ENCODE results near the gene MAP3K5. TPM values are rescaled to one million over a fixed set of nuclear protein-coding genes. Genes with fewer than 3 reads are reported as not detected.

Gene MAP3K5
- total and polyA plus RNA-seq, 4 experiments from 2014 or later: 7.3 to 31.7 (median 28.8) TPM

DNA sequence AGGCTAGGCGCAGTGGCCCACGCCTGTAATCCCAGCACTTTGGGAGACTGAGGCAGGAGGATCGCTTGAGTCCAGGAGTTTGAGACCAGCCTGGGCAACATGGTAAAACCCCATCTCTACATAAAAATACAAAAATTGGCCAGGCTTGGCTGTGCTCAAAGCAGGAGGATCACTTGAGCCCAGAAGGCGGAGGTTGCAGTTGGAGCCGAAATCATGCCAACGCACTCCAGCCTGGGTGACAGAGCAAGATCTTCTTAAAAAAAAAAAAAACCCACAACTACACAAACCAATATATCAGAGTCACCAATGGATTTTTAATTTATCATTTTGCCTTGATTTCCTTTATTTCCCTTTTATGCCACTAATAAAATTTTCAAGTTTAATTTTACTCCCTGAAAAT, 9.3 kb downstream of the MAP3K5 start:
- Histone ChIP-seq H3K27ac (ENCODE audit: low read depth, low read length) (no peak overlapping the region), H3K9me3 (ENCODE audit: control insufficient read depth in 1 of 2, low read length in 2 of 2) (no peaks in the 10 kb centered on the region), H3K36me3 (ENCODE audit: insufficient read depth, low read length) (peaks cover 4% of the 10 kb centered on the region), H3K4me3 (ENCODE audit: low read length in 2 of 2) (no peak overlapping the region), H3K27me3 (ENCODE audit: insufficient read depth, low read length) (no peaks in the 10 kb centered on the region), H3K4me1 (ENCODE audit: insufficient read depth, low read length) (peaks cover 84% of the 10 kb centered on the region)
- CTCF ChIA-PET (ENCODE audit: partially characterized antibody): interaction anchor here (1.5 to 16.4 kb wide), 6 partner anchors 8 to 136 kb away, joined by 3 to 747 read pairs (median 12); partner anchors contain the start of gene MAP3K5
- peaks cover 16 to 25% of the 10 kb centered on the region in 2 donors for H3K36me3 Mint-ChIP-seq
- H3K4me3 Mint-ChIP-seq: peak overlapping the region in 6 of 8 donors; percentile 34 to 93 (median 80)
- DNase-seq: no peak
- peak overlapping the region in 4 of 7 donors; percentile 28 to 92 (median 64) for H3K27ac Mint-ChIP-seq
- POLR2A ChIA-PET (ENCODE audit: partially characterized antibody): interaction anchor here (1.8 to 4.6 kb wide), 2 partner anchors 9 to 18 kb away, joined by 7 to 30 read pairs; partner anchors contain the start of gene MAP3K5
- intact Hi-C loops (cut with micrococcal nuclease): no loop called here
- H3K27me3 Mint-ChIP-seq: no peaks in the 10 kb centered on the region
- no peaks in the 10 kb centered on the region for H3K9me3 Mint-ChIP-seq
- H3K4me1 Mint-ChIP-seq: peaks cover 56 to 80% (median 68%) of the 10 kb centered on the region in 4 donors

DNA sequence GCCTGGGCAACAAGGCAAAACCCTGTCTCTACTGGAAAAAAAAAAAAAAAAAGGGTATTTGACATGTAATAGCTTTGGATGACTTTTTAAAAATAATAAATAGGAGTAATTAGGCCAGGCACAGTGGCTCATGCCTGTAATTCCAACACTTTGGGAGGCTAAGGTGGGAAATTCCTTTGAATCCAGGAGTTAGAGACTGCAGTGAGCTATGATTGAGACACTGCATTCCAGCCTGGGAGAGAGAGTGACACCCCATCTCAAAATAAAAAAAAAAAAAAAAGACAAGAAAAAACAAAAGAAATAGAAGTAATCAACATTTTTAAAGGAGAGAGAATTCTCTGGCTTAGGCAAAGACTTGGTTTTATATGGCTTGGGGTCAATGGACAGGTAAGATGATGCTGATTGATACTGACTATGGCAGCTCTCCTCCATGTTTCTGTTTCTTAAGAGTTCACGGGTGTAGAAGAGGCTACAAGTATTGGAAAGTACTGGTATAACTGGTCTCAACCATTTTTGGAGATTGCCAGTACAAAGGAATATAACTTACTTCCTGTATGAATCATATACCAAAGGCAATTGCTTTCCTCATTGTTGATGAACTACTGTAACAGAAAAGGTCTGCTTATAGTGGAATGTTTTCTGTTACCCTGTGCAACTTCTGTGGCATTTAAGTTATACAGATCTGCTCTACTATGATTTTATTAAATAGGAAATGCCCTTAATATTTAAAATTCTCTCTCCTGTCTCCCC, 10.1 kb downstream of the MAP3K5 start:
- POLR2A ChIA-PET (ENCODE audit: partially characterized antibody): interaction anchor here (1.2 to 4.6 kb wide), 3 partner anchors 10 to 17 kb away, joined by 5 to 30 read pairs (median 7); partner anchors contain the start of gene MAP3K5
- DNase-seq: no peak
- intact Hi-C loops (cut with micrococcal nuclease): loop anchor here (1.0 kb wide), 1 partner anchor 9 kb away; no protein-coding TSS in a partner anchor

DNA sequence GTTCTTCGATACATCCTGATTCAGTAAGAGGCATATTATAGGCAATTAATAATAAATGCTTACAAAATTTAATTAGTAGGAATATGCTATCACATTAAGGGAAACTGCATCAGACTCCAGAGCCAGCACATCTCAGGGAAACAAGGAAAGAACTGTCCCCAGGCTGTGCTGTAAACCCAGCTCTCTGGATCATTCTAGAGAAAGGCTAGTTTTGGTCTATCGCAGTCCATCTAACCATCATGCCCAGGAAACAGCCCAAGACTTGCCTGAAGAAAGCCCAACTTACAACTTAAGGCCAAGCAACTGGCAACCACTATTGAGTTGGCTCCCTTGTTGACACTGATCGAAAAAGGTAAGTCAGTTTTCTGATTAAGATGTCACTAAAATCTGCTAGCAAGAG, 11.3 kb downstream of the MAP3K5 start:
- no peak for DNase-seq
- Histone ChIP-seq H3K4me1 (ENCODE audit: insufficient read depth, low read length) (peaks cover 71% of the 10 kb centered on the region), H3K36me3 (ENCODE audit: insufficient read depth, low read length) (peaks cover 4% of the 10 kb centered on the region), H3K9me3 (ENCODE audit: control insufficient read depth in 1 of 2, low read length in 2 of 2) (no peaks in the 10 kb centered on the region), H3K27ac (ENCODE audit: low read depth, low read length) (no peak overlapping the region), H3K4me3 (ENCODE audit: low read length in 2 of 2) (no peak overlapping the region), H3K27me3 (ENCODE audit: insufficient read depth, low read length) (no peaks in the 10 kb centered on the region)
- Mint-ChIP-seq H3K4me3 (no peak overlapping the region), H3K4me1 (peaks cover 50 to 68% (median 56%) of the 10 kb centered on the region in 4 donors), H3K9me3 (no peaks in the 10 kb centered on the region), H3K36me3 (peaks cover 16 to 25% of the 10 kb centered on the region in 2 donors), H3K27ac (peak overlapping the region in 1 of 7 donors; percentile 9), H3K27me3 (no peaks in the 10 kb centered on the region)
- ChIA-PET CTCF (ENCODE audit: partially characterized antibody) (interaction anchor here (1.0 to 13.1 kb wide), 4 partner anchors 9 to 28 kb away, joined by 3 to 228 read pairs (median 11); partner anchors contain the start of gene MAP3K5), POLR2A (ENCODE audit: partially characterized antibody) (interaction anchor here (1.2 to 4.6 kb wide), 4 partner anchors 10 to 16 kb away, joined by 3 to 30 read pairs (median 6); partner anchors contain the start of gene MAP3K5)
- intact Hi-C loops (cut with micrococcal nuclease): no loop called here

More for the DNA sequence above, 10.1 kb downstream of the MAP3K5 start:
- Histone ChIP-seq H3K36me3 (ENCODE audit: insufficient read depth, low read length) (peaks cover 4% of the 10 kb centered on the region), H3K4me3 (ENCODE audit: low read length in 2 of 2) (no peak overlapping the region), H3K4me1 (ENCODE audit: insufficient read depth, low read length) (peaks cover 81% of the 10 kb centered on the region), H3K27ac (ENCODE audit: low read depth, low read length) (no peak overlapping the region), H3K9me3 (ENCODE audit: control insufficient read depth in 1 of 2, low read length in 2 of 2) (no peaks in the 10 kb centered on the region), H3K27me3 (ENCODE audit: insufficient read depth, low read length) (no peaks in the 10 kb centered on the region)
- peaks cover 54 to 72% (median 61%) of the 10 kb centered on the region in 4 donors for H3K4me1 Mint-ChIP-seq
- H3K9me3 Mint-ChIP-seq: no peaks in the 10 kb centered on the region
- H3K27me3 Mint-ChIP-seq: no peaks in the 10 kb centered on the region
- peak overlapping the region in 6 of 8 donors; percentile 61 to 84 (median 72) for H3K4me3 Mint-ChIP-seq
- peaks cover 16 to 25% of the 10 kb centered on the region in 2 donors for H3K36me3 Mint-ChIP-seq
- peak overlapping the region; percentile 50 to 92 (median 84) for H3K27ac Mint-ChIP-seq
- CTCF ChIA-PET (ENCODE audit: partially characterized antibody): interaction anchor here (1.1 to 13.1 kb wide), 5 partner anchors 9 to 138 kb away, joined by 3 to 228 read pairs (median 8); partner anchors contain the start of gene MAP3K5

DNA sequence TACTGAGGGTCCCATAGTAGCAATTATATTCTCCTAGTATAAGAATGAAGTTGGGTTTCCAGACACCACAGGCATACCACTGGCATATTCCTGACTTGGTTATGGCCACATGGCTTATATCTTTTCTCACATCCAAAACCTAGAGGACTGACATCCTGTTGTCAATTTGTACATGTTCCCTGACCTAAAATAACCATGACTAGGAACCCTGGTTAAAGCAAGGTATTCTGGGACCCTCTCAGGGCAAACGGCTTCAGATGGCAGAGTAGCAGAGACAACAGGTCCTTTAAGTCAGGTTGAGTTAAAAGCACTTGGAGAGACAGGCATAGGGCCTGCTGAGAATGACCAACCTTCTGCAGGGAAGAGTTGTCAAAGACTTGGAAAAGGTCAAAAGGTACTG, 12.6 kb downstream of the MAP3K5 start:
- intact Hi-C loops (cut with micrococcal nuclease): loop anchor here (1.0 kb wide), 1 partner anchor 18 kb away; no protein-coding TSS in a partner anchor
- Mint-ChIP-seq H3K4me3 (no peak overlapping the region), H3K4me1 (peaks cover 48 to 68% (median 53%) of the 10 kb centered on the region in 4 donors), H3K27me3 (no peaks in the 10 kb centered on the region), H3K27ac (peak overlapping the region in 2 of 7 donors; percentile 41 to 64), H3K9me3 (no peaks in the 10 kb centered on the region), H3K36me3 (peaks cover 8 to 19% of the 10 kb centered on the region in 2 donors)
- Histone ChIP-seq H3K27ac (ENCODE audit: low read depth, low read length) (no peak overlapping the region), H3K4me1 (ENCODE audit: insufficient read depth, low read length) (peaks cover 71% of the 10 kb centered on the region), H3K36me3 (ENCODE audit: insufficient read depth, low read length) (peaks cover 4% of the 10 kb centered on the region), H3K9me3 (ENCODE audit: control insufficient read depth in 1 of 2, low read length in 2 of 2) (no peaks in the 10 kb centered on the region), H3K4me3 (ENCODE audit: low read length in 2 of 2) (no peak overlapping the region), H3K27me3 (ENCODE audit: insufficient read depth, low read length) (no peaks in the 10 kb centered on the region)
- POLR2A ChIA-PET (ENCODE audit: partially characterized antibody): interaction anchor here (1.1 to 4.4 kb wide), 3 partner anchors 7 to 135 kb away, joined by 3 to 19 read pairs (median 4); partner anchors contain the start of gene MAP3K5
- CTCF ChIA-PET (ENCODE audit: partially characterized antibody): interaction anchor here (0.8 to 1.6 kb wide), 2 partner anchors 12 to 135 kb away, joined by 5 read pairs; partner anchors contain the start of gene MAP3K5
- DNase-seq: no peak

DNA sequence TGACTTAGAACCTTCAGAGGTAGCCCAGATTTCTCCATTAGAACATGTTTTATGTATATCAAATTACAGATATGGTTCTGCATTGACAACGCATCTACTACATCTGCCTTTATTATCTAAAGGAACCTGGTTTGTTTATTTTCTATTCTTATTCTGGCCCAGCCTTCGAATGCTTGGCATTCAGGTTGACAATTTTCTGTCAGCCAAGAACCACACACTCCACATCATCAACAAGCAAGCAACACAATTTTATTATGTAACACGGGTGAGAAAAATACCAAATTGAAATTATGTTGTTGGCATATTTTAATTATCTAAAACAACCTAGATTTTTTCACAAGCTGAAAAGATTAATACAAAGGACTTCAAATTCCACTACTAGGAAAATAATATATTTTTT, 14.6 kb downstream of the MAP3K5 start:
- H3K27ac Mint-ChIP-seq: peak overlapping the region in 1 of 7 donors; percentile 10
- H3K36me3 Mint-ChIP-seq: peaks cover 6 to 9% of the 10 kb centered on the region in 2 donors
- POLR2A ChIA-PET (ENCODE audit: partially characterized antibody): interaction anchor here (4.4 kb wide), 1 partner anchor 14 kb away, joined by 19 read pairs; the partner anchor contains the start of gene MAP3K5

DNA sequence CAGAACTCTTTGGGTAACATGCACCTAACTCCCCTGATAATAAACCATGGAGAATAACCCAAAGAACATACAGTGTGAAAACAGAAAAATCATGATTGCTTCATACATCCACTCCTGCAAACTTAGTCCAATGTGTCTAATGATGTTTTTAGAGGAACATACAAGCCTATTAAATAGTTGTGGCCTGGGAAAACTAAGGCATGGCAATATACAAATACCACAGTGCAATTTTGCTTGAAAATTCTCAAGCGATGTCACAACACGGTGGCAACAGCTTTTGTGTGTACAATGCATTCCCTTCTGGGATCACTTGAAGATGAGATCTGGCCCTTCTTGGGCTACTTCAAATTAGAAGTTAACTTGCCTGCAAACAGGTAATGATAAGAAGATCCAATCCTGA, 16.7 kb downstream of the MAP3K5 start:
- H3K4me1 Mint-ChIP-seq: peaks cover 47 to 68% (median 54%) of the 10 kb centered on the region in 4 donors
- H3K36me3 Mint-ChIP-seq: peaks cover 1 to 4% of the 10 kb centered on the region in 2 donors
- peak overlapping the region in 5 of 8 donors; percentile 0 to 30 (median 17) for H3K4me3 Mint-ChIP-seq
- intact Hi-C loops (cut with micrococcal nuclease): no loop called here
- Histone ChIP-seq H3K27me3 (ENCODE audit: insufficient read depth, low read length) (no peaks in the 10 kb centered on the region), H3K36me3 (ENCODE audit: insufficient read depth, low read length) (no peaks in the 10 kb centered on the region), H3K27ac (ENCODE audit: low read depth, low read length) (no peak overlapping the region), H3K4me1 (ENCODE audit: insufficient read depth, low read length) (peaks cover 68% of the 10 kb centered on the region), H3K9me3 (ENCODE audit: control insufficient read depth in 1 of 2, low read length in 2 of 2) (no peaks in the 10 kb centered on the region), H3K4me3 (ENCODE audit: low read length in 2 of 2) (no peak overlapping the region)
- peak overlapping the region in 4 of 7 donors; percentile 5 to 77 (median 17) for H3K27ac Mint-ChIP-seq
- ChIA-PET POLR2A (ENCODE audit: partially characterized antibody) (interaction anchor here (0.9 to 4.4 kb wide), 5 partner anchors 10 to 22 kb away, joined by 3 to 19 read pairs (median 3); partner anchors contain the start of gene MAP3K5), CTCF (ENCODE audit: partially characterized antibody) (interaction anchor here (0.8 kb wide), 1 partner anchor 14 kb away, joined by 3 read pairs; no protein-coding TSS in a partner anchor)
- no peak for DNase-seq
- no peaks in the 10 kb centered on the region for H3K27me3 Mint-ChIP-seq
- no peaks in the 10 kb centered on the region for H3K9me3 Mint-ChIP-seq

More for the DNA sequence above, 14.6 kb downstream of the MAP3K5 start:
- Mint-ChIP-seq H3K4me3 (no peak overlapping the region), H3K9me3 (no peaks in the 10 kb centered on the region), H3K4me1 (peaks cover 45 to 68% (median 52%) of the 10 kb centered on the region in 4 donors), H3K27me3 (no peaks in the 10 kb centered on the region)
- intact Hi-C loops (cut with micrococcal nuclease): no loop called here
- no peaks in the 10 kb centered on the region for H3K27me3 ChIP-seq (ENCODE audit: insufficient read depth, low read length)
- CTCF ChIA-PET (ENCODE audit: partially characterized antibody): interaction anchor here (2.0 to 2.2 kb wide), 2 partner anchors 9 to 15 kb away, joined by 7 to 9 read pairs; partner anchors contain the start of gene MAP3K5
- no peak overlapping the region for H3K27ac ChIP-seq (ENCODE audit: low read depth, low read length)
- no peaks in the 10 kb centered on the region for H3K9me3 ChIP-seq (ENCODE audit: control insufficient read depth in 1 of 2, low read length in 2 of 2)
- no peak overlapping the region for H3K4me3 ChIP-seq (ENCODE audit: low read length in 2 of 2)
- H3K36me3 ChIP-seq (ENCODE audit: insufficient read depth, low read length): no peaks in the 10 kb centered on the region
- DNase-seq: no peak
- H3K4me1 ChIP-seq (ENCODE audit: insufficient read depth, low read length): peaks cover 71% of the 10 kb centered on the region
